ENCODE results near the gene SINHCAF. TPM values are rescaled to one million over a fixed set of nuclear protein-coding genes. Genes with fewer than 3 reads are reported as not detected.

SINHCAF gene
- total RNA-seq, 1 donor from 2014 or later, result 176 TPM

DNA sequence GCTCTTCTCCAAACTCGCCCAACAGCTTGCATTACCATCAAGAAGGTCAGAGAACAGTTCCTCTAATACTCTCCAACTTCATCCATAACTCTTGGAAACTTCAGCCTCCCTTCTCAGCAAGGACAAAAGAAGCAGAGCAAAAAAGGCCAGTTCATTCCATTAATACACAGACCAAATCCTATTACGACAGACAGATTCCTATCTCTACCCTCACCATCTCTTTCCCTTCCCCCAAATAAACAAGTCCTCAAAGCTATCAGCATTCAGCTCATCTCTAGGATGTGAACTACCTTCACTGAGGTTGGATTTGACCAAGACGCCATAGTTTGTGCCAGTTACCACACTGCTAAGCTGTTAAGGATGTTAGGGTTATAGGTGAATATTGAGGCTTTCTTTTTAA, 25.2 kb downstream of the SINHCAF start:
- H3K4me3 Mint-ChIP-seq, result no peak overlapping the region
- H3K27ac Mint-ChIP-seq (ENCODE audit: unreplicated experiment), result no peak overlapping the region
- no peaks in the 10 kb centered on the region for H3K27me3 Mint-ChIP-seq (ENCODE audit: low read depth)
- H3K36me3 Mint-ChIP-seq (ENCODE audit: low read depth), result peaks cover 31% of the 10 kb centered on the region
- H3K4me1 Mint-ChIP-seq, result peaks cover 17% of the 10 kb centered on the region
- DNase-seq (ENCODE audit: low read depth, low spot score), result no peak
- H3K9me3 Mint-ChIP-seq, result no peaks in the 10 kb centered on the region
- TF ChIP-seq, protein P1, sequence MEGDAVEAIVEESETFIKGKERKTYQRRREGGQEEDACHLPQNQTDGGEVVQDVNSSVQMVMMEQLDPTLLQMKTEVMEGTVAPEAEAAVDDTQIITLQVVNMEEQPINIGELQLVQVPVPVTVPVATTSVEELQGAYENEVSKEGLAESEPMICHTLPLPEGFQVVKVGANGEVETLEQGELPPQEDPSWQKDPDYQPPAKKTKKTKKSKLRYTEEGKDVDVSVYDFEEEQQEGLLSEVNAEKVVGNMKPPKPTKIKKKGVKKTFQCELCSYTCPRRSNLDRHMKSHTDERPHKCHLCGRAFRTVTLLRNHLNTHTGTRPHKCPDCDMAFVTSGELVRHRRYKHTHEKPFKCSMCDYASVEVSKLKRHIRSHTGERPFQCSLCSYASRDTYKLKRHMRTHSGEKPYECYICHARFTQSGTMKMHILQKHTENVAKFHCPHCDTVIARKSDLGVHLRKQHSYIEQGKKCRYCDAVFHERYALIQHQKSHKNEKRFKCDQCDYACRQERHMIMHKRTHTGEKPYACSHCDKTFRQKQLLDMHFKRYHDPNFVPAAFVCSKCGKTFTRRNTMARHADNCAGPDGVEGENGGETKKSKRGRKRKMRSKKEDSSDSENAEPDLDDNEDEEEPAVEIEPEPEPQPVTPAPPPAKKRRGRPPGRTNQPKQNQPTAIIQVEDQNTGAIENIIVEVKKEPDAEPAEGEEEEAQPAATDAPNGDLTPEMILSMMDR (conservative IDR thresholded peaks at IDR 0.05), result no peak

DNA sequence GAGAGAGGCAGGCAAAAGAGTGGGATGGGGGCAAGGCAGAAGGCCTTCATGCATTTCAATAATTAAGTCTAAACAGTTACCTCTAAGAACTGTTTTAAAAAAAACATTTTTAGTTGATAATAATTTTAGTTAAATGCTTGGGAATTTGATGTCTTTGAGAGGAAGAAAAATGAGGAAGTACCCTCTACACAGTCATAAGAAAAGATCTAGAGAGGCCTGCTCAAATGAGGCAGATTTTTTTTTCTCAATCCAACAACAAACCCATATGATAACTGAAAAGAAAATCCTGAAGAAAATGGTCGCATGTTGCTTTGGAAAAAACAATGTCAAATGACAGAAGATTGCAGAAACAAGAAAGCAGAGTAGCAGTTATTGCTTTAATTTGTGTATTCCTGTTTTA, 25.6 kb downstream of the SINHCAF start:
- Mint-ChIP-seq H3K27ac (ENCODE audit: unreplicated experiment) (no peak overlapping the region), H3K9me3 (no peaks in the 10 kb centered on the region), H3K36me3 (ENCODE audit: low read depth) (peaks cover 31% of the 10 kb centered on the region), H3K4me3 (no peak overlapping the region), H3K4me1 (peaks cover 17% of the 10 kb centered on the region), H3K27me3 (ENCODE audit: low read depth) (no peaks in the 10 kb centered on the region)
- TF ChIP-seq, protein P1 (conservative IDR thresholded peaks at IDR 0.05), result no peak
- no peak for DNase-seq (ENCODE audit: low read depth, low spot score)

DNA sequence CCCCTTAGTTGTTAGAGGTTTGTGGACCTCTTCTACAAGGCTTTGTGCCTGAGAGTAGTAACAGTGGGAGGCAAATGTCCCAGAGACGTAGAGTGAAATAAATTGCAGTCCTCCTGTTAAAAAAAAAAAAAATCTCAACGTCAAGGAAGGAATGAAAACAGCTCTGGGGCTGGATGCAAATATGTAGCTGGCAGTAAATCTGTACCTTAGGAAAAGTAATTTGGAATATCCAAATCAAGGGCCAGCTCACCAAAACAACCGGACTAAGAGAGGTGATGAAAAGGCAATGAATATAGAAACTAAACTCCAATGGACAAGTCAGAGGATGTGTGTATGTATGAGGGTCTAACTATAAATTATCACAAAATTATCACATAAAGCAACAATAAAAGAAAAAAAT, 27.0 kb downstream of the SINHCAF start:
- no peak for DNase-seq (ENCODE audit: low read depth, low spot score)
- no peaks in the 10 kb centered on the region for H3K9me3 Mint-ChIP-seq
- no peaks in the 10 kb centered on the region for H3K27me3 Mint-ChIP-seq (ENCODE audit: low read depth)
- H3K36me3 Mint-ChIP-seq (ENCODE audit: low read depth), result peaks cover 23% of the 10 kb centered on the region
- H3K4me1 Mint-ChIP-seq, result peaks cover 17% of the 10 kb centered on the region
- TF ChIP-seq, protein P1 (conservative IDR thresholded peaks at IDR 0.05), result no peak
- H3K4me3 Mint-ChIP-seq, result no peak overlapping the region
- no peak overlapping the region for H3K27ac Mint-ChIP-seq (ENCODE audit: unreplicated experiment)

DNA sequence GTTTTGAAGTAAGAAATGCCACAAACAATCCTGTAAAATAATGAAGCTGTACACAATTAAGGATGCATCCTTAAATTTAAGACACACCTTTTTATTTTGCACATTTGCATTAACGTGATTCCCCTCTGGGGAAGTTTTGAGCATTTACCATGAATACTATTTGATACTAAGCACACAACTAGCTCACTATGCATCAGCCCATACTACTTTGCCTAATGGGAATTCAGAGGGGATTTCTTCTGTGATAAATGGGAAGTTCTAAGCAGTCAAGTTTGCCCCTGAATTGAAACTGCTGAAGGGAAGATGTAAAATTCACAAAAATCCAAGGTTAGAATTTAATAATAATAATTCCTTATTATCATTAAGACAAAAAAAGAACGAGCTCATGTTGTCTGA, 27.4 kb downstream of the SINHCAF start:
- no peaks in the 10 kb centered on the region for H3K9me3 Mint-ChIP-seq
- no peak overlapping the region for H3K27ac Mint-ChIP-seq (ENCODE audit: unreplicated experiment)
- H3K4me3 Mint-ChIP-seq, result no peak overlapping the region
- no peak for DNase-seq (ENCODE audit: low read depth, low spot score)
- H3K4me1 Mint-ChIP-seq, result peaks cover 17% of the 10 kb centered on the region
- H3K36me3 Mint-ChIP-seq (ENCODE audit: low read depth), result peaks cover 24% of the 10 kb centered on the region
- TF ChIP-seq, protein P1 (conservative IDR thresholded peaks at IDR 0.05), result no peak
- H3K27me3 Mint-ChIP-seq (ENCODE audit: low read depth), result no peaks in the 10 kb centered on the region

DNA sequence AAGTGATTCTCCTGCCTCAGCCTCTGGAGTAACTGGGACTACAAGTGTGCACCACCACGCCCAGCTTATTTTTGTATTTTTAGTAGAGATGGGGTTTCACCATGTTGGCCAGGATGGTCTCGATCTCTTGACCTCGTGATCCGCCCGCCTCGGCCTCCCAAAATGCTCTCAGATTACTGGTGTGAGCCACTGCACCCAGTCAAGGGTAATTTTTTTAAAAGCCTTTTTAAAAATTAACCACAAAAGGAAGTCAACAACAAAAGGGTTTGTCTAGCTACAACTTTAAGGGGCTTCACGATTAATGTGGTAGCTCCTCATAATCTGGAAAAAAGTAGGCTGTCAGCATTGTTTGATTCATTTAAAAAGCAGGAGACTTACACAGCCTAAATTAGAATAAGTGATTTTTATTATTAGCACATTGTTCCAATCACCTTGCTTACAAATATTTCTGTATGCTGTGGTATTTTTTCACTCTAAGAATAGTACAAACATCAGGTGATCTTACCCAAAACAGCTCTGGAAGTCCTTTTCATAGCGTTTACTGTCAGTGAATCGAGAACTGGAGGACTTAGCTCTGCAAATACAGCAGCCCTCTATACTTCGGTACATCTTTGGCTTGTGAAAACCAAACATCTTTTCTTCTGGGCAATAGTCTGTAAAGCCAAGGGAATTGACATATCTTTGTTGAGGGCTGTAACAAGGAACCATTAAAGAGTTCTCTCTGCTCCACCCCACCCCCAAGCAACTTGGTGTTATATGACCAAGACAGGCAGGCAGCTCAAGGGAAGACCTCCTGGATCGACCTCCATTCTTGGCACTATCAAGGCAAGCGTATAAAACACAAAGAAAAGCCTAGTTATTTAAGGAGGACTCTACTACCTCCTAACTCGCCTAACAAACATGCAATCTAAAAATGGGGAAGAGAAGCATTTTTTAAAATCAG, 28.1 kb downstream of the SINHCAF start:
- Mint-ChIP-seq H3K4me1 (peaks cover 17% of the 10 kb centered on the region), H3K36me3 (ENCODE audit: low read depth) (peaks cover 24% of the 10 kb centered on the region), H3K4me3 (no peak overlapping the region), H3K9me3 (no peaks in the 10 kb centered on the region), H3K27me3 (ENCODE audit: low read depth) (no peaks in the 10 kb centered on the region), H3K27ac (ENCODE audit: unreplicated experiment) (no peak overlapping the region)
- no peak for DNase-seq (ENCODE audit: low read depth, low spot score)
- TF ChIP-seq, protein P1 (conservative IDR thresholded peaks at IDR 0.05), result no peak

Measured in neural crest cell (in vitro differentiated cells).